NCI-H774 (cell line): ENCODE measurements around the gene ACOX3.

Experiments
- DNase-seq: peaks from one replicate; lab custom pipeline; 2025; lab: John Stamatoyannopoulos, UW

The ACOX3 gene

DNA sequence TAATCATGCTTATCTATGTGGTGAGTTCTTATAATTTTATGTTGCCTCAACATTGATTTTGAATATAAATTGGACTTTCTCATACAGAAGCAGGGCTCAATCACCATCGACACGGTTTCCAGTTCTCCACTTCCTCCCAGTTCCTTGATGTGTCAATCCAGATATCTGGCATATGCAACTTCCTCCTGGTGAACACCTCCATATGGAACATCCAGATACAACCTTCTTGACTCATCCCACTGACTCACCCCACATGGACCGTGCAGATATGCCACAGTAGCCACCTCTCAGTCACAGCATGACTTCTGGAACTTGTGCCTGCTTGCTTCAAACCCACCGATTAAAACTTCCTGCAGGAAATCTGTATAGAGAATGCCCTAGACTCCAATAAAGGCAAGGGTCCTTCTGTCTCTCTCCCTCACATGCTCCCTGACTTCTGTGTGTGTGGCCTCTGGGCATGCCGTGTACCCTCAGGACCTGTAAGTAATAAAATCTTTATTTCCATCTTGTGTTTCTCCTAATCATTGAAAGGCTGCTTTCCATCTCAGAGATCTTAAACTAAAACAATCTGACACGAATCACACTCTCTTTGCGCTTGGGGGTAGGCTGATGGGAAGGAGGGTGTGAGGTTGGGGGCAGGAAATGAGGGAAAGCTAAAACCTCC is 104.0 kb downstream of the ACOX3 start:
- no peak for DNase-seq

DNA sequence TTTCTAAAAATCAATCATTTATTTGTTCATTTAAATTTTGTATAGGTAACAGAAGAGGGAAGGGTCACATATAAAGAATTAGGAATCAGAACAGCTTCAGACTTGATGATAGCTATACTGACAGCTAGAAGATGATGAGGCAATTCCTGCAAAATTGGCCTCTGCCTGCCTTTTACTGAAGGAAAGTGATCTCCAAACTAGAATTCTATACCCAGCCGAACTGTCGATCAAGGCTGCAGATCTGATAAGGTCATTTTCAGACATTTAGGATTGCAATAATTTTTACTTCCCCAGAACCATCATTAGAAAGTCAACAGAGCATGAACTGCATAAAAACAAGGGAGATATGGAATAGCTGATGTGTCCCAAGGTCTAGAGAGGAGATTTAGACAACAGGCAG is 104.7 kb downstream of the ACOX3 start:
- DNase-seq, result no peak

DNA sequence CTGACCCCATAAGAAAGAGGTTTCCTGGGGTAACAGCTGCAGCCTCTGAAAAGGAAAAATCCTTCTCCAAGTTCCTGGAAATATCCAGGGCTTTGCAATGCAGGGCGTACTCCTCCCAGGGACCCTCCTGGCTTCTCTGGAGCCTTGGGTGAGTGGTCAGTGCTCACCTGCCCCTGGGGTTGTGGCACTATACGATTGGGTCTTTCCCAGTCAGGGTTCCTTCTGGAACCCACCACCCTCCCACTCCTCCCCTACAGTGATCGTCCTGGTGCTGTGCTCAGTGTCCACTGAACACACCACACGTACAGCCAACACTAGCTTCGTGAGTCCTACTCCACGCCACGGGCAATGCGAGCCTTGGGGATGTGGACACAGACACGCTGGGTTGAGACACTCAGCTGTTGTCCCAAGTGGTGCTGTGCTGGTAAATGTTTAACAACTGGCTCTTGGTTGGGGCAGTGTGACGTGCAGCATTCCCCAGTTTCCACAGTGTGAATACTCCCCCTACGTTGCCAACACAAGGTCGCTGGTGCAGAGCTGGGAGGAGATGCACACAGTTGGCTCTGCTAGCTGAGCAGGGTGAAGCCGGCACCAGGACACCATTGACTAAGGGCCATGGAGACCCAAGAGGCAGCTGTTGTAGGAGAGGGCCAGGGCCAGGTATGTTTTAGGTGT is 105.6 kb downstream of the ACOX3 start:
- no peak for DNase-seq

DNA sequence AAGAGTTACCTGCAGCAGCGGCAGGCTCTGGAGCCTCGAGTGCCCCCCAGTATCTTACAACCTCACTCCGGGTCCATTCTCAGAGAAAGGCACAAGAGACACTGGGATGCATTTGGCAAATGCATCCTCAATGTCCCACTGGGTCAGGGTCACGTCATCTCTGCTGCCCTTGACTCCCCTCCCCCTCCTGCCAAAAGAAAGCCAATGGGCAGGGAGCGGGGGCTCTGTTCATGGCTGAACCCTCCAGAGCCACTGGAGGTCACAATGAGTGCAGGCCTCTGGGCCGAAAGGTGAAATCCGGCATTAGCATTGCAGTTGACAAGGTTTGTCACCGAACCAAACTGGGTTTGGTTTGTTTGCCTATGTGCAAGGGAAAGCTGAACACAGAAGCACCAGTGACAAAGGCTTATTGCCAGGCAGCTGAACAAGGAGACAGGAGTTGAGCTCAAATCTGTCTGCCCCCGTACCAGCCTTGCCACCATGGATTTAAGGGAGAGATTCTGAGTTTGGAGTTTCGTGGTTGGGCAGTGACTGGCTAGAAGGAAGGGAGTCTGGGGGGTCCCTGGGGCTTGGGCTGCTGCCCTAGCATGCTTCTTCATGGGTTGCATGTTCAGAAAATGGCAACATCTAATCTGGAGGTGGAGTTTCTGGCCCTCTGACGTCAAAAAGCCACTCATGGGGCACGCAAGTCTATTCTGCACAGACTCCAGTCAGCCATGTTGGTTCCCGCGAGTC is 106.6 kb downstream of the ACOX3 start:
- DNase-seq, result no peak

DNA sequence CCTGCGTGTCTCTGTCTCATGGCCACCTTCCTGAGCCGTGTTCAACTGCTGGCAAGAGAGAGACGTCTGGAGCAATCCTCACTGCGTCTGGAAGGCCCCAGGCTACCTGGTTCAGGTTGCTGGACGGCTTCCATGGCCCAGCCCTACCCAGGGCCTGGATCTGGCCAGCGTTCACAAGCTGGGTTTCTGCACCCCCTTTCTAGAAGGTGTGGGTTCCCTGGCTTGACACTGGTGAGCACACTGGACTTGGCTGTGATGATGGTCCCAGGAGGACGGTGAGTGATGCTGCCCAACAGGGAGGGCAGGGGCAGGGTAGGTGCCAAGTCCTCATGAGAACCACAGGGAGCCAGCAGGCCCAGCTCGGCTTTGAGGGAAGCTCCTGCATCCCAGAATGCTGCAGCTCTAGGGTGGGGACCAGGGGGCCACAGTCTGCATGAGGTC is 107.6 kb downstream of the ACOX3 start:
- no peak for DNase-seq

DNA sequence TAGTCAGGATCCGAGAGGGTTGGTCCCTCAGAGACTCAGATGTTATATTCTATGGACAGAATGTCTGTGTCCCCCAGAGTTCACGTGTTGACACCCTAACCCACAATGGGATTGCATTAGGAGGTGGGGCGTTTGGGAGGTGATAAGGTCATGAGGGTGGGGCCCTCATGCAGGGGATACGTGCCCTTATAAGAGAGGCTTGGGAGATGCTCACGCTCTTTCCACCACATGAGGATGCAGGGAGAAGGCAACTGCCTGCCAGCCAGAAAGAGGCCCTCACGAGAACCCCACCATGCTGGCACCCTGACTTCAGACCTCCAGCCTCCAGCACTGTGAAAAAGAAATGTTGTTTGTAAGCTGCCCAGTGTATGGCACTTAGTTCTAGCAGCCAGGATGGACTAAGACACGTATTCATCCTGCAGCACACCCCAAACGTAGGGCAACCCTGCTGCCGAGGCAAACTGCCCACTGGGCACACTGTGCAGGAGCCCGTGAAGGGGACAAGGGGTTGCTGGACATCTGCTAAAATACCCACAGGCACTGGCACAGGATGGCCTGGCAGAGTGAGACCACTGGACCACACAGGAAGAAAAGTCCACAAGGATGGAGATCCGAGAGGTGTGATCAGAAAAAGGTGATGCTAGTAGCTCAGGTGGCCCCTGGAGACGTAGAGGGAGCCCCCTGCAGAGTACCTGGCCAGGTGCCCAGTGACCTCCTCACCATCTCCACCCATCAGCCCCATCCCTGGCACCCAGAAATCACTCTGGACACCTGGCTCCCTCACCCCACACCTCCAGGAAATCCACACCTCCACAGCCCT is 108.3 kb downstream of the ACOX3 start:
- DNase-seq, result no peak

DNA sequence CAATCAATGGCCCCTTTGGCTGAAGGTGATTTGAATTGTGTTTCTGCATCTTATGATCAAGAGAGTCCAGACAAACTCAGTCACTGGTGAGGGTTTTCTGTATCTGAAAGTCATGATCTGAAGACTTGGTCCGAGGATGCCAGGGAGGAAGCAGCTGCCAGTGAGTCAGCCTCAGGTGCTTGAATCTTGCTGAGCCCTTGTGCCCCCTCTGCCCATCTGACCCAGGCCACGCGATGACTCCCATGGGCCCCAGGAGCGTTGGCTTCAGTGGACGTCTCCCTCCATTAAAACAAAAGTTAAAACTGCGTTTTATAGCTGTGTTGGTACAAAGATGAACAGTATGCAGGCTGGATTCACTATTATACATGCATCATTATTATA is 109.0 kb downstream of the ACOX3 start:
- no peak for DNase-seq

DNA sequence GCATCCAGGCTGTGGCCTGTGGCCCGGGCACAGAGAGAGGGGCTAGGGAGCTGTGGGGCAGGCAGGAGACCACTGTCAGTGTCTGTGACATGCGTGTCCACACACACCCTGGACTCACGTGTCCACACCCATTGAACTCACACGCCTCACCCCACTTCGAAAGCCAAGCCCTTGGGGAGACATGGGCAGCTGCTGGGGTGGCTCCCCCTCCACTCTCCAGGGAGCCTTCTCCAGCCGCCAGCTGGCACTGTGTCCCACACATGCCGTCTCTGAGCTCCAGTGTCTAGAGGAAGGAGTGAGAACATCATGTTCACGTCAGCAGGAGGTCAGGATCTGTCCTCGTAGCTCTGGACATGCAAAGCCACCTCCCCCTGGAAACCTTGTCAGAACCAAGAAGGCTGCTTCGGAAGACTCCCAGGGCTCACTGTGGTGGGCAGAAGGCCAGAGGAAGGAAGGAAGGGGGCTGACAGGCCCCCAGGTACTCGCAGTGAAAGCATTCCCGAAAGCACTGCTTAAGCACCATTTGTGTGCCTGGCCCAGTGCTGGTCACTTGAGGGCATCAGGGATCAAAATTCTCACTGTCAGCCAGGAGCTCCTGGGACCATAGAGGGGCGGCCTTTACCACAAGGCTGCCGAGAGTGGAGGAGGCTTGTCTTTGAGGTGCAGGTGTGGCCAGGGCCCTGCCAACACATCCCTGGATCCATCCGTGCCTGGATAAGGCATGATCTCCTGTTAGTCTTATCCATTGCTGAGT is 109.5 kb downstream of the ACOX3 start:
- no peak for DNase-seq

DNA sequence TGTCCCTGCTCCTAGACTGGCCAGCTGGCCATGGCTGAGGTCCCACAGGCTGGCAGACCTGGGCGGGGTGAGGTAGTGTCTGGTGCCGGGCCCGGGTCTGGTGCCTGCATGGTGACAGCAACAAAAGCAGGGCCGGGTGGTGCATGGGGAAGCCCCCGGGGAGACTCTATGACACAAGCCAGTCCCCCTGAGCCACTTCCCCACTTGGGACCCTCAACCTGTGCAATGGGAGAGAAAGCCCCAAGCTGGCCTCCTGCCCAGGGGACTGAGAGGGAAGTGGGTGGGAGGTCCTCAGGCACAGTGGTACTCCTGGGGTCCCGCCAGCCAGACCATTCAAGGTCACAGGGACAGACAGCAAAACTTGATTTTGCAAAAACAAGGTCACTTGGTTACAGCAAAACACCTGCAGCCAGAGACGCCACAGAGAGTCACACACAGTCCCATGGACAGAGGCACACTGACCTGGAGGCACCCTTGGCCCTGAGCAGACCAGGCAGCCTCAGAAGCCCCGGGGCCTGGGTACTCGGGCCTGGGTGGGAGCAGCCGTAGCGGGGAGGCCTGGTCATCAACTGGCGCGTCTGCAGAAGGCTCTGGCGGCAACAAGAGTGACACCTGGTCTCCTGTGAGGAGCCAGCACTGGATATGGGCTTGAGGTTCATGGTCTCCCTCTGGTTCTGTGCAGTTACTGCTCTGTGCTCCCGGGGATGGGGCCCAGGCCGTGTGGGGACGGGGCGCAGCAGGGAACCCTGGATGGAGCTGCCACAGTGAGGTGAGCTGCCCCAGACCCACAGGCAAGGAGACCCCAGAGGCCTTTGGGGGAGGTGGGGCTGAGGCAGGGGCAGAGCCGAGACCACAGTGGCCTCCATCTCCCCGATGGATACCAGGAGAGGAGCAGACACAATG is 110.4 kb downstream of the ACOX3 start:
- DNase-seq, result no peak

DNA sequence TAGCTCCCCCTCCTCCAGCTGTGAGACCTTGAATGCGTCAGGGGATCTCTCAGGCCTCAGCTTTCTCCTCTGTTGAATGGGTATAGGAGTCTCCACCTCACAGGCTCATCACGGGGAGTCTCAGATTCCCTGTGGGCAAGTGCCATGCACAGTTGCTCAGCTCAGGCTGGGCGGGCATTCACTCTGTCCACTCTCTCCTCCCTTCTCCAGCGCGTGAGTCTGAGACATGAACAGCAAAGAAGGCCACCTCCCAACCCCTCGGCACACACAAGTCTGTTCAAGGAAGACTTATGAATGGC is 111.0 kb downstream of the ACOX3 start:
- DNase-seq, result no peak

DNA sequence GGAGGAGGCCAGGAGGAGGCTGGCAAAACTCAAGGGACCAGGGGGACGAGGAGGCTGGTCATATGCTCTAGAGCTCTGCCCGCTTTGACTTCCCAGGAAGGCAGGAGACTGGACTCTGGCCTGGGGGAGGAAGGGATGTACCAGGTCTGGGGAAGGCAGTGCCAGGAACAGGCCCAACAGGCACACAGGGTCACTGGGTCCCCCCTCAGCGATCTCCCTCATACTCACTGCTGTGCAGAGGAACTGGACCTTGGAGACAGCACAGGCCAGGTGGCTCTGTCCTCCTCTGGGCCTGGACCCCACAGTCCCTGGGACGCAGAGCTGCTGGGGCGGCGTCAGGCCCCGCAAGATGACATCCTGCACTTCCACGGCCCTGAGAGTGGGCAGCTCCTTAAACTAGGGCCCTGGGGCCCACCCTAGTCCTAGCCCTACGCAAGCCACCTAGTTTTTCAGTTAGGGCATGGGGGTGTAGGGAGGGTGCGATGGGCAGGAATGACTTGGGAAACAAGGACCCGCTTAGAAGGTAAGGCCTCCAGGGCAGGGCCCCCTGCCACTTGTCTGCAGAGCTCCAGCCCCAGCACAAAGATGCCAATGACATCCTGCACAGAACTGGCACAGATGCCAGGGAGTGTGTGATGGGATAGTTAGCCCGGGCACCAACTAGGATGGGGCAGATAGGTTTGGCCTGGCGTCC is 111.5 kb downstream of the ACOX3 start:
- no peak for DNase-seq

DNA sequence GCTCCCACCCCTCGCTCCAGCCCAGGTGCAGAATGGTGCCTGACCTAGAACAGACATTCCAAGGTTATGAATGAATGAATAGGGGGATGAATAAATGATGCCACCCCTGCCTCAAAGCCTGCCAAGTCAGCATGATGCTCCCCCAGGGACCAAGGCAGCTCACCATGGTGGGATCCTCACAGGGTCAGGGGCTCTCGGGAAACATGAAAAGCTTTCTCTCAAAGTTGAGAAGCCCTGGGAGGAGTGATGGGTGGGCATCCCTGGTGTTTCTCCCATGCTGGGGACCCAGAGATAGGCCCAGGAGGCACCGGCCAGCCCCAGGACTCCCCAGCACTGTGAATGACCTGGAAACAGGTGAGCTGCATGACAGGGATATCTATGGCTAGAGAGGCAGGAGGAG is 112.1 kb downstream of the ACOX3 start:
- DNase-seq, result no peak

DNA sequence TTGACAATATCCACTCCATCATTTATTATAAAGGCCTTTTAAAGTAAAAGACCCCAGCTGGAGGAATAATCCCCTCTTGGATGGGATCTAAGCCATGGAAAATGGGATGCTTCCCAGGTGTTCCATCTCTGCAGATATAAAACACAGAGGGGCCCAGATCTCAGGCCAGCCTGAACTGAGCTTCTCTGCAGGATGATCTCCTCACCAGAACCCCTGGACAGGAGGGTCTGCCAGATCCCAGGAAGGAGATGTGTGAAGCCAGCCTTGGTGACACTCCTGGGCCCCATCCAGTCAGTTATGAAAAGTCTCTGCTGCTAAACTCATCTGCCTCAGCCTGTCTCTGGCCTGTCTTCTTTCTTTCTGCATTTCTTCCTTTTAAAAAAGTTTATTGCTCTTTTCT is 114.3 kb downstream of the ACOX3 start:
- no peak for DNase-seq

DNA sequence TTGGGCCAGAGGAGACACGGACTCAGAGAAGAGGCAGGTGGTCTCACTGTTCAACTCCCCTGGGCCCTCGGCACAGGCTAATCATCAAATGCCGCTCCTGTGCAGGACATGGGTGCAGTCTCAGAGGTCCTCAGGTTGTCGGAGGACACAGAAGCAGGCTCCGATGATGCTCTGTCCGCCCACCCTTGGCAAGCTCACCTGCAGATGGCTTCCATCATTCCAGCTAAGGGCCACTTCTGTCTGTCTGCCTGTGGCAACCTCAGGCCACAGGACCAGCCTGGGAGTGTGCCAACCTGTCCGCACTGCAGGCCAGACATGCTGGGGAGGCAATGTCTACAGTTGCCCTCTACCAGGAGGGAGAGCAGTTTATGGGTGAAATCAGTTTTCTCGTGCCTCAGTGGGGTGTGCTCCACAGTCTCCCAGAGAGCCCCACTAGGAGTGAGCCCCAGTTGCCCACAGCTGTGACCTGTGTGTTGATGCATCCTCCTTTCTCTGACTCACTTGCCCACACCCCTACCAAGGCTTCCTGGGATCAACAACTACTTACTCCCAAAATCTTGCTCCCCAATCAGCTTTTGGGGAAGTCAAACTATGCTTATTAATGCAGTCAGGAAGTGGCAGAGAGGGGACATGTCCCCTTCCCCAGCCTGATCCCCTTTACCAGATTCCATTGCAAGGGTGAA is 115.1 kb downstream of the ACOX3 start:
- DNase-seq, result no peak

DNA sequence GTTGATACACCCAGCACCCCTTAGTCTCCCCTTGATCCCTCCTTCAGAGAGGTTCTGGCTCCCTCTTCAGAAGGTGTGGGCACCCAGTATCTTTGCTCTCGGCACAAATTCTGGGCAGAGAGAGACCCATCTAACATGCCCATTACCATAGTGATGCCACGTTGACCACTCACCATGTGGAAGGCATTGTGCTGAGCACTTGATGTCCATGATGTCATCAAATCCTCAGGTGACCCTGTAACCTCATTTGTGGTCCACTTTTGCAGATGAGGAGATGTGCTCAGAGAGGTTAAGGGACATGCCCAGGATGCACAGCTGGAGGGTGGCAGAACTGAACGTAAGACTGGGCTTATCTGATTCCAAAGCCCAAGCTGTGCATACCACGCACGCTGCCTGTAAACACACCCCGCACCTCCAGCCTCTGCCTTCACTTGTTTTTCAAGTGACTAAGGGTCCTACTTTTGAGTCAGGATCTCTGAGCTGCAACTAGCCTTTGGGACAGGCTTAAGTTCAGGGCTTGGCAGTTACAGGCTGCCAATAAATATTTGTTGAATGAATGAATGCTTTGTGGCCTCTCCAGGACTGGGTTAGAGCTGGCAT is 115.8 kb downstream of the ACOX3 start:
- no peak for DNase-seq

DNA sequence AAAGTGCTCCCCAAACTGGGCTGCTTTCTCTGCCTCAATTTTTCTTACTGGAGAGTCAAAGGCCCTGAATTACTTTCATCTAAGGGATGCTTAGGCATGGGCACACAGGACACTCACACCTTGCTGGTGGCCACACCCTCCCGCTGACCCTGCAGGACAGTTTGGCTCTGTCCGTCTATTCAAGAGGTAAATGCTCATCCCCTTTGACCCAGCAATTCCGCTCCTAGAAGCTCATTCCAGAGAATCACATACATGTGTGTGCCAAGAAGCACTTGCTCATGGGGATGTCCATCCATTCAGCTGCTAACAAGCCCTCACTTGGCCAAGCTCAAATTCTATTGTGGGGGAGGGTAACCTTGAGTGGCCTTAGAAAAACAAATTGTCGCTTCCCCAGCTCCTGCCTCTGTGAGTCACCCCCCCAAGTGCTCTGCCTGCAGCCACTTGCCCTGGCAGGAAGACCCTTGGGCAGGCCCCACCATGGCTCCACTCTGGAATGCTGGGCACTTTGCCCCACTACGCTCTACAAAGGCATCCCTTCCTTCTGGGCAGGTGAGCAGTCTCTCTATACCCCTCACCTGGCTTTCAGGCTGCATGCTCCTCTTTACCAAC is 116.5 kb downstream of the ACOX3 start:
- DNase-seq, result no peak

DNA sequence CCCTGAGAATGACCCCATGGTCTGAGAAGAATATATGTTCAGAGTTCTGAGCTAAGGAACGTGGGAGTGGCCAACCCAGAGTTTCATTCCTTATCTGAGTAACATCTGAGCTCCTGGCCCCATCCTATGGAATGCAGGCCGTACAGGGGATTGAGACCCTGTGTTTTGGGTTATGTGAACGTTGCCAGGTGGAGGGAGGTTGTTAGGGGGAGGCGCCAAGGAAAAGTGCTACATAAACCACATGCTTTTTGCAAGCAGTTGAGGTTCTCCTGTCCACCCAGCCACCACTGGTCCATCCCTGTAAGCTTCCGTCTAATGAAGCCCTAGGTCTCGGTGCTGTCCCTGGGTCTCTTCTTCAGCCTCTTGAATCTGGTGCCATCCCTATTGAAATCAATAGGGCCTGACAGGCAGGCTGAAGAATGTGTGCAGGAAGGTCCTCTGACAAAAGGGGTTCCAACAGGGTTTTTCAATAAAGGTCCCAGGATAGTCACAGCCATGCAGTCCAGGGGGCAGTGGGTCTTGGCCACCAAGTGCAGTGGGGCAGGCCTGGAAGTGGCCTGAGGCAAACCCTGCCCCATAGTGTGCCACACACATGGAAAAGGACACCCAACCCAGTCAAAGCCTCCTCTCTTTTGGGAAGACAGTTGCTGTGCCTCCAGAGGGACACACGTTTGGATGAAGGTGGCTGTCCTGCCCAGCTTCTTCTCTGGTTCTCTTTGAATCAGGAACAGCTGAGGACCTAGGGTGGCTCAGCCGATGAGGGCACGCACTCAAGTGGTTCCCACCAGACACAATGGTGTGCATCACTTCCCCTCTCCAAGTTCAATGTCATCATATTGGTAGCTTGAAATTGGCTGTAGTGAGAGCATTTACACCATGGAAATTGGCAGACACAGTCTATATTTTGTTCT is 117.5 kb downstream of the ACOX3 start:
- DNase-seq, result no peak

DNA sequence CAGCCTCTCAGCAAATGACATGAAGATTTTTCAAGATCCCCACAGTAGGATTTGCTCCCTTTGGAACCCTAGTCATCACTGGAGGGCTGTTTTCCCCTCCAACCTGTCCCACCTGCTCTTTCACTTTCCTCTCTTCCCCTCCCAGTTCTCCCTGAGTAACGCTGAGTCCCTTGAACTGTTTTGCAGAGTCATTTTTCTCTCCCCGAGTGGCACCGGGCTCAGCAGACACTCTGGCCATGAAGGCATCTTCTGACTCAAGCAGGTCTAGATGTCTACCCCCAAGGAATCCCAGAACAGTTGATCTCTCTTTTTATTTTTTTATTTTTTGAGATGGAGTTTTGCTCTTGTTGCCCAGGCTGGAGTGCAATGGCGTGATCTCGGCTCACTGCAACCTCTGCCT is 118.8 kb downstream of the ACOX3 start:
- DNase-seq, result no peak
